ENCODE measurements around the gene SMG6. TPM values are rescaled to one million over a fixed set of nuclear protein-coding genes. Genes with fewer than 3 reads are reported as not detected.

Gene SMG6
- total and polyA plus RNA-seq, 2 of the 13 experiments (the other 11 are each of a cell fraction or from before 2014, with no cell fraction given): 4.6 to 14.6 TPM

DNA sequence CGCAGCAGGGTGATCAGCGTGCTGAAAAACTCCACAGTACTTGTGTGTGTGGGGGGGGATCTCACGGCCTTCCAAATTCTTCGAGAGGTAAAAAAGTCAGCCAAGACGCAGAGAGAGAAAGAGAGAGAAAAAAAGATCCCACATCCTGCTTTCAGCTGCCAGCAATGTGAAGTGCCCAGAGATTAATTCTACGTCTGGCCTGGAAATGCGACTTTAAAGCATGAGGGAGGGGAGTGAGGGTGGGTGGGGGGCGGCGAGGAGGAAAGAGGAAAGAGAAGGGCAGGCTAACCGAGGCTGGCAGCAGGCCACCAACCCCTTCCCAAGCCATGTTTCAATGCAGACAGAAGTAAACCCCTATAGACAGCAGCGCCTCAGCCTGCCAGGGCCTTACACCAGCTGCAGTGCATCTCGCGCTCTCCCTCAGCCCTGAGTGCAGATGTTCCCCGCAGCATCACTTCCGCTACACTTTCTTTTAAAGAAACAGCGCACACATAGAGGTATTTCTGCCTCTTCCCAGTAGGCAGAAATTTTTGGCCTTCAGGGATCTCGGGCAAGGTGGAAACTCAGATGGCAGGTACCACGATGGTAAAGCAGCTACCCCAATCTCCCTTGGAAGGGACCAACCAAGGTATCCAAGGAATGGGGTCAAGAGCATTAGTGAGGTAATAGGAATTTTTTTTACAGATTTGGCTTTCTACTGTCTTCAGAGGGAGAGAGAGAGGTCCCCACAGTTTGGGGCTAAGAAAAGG is 87.8 kb downstream of the SMG6 start (continued):
- TF ChIP-seq, protein P1, sequence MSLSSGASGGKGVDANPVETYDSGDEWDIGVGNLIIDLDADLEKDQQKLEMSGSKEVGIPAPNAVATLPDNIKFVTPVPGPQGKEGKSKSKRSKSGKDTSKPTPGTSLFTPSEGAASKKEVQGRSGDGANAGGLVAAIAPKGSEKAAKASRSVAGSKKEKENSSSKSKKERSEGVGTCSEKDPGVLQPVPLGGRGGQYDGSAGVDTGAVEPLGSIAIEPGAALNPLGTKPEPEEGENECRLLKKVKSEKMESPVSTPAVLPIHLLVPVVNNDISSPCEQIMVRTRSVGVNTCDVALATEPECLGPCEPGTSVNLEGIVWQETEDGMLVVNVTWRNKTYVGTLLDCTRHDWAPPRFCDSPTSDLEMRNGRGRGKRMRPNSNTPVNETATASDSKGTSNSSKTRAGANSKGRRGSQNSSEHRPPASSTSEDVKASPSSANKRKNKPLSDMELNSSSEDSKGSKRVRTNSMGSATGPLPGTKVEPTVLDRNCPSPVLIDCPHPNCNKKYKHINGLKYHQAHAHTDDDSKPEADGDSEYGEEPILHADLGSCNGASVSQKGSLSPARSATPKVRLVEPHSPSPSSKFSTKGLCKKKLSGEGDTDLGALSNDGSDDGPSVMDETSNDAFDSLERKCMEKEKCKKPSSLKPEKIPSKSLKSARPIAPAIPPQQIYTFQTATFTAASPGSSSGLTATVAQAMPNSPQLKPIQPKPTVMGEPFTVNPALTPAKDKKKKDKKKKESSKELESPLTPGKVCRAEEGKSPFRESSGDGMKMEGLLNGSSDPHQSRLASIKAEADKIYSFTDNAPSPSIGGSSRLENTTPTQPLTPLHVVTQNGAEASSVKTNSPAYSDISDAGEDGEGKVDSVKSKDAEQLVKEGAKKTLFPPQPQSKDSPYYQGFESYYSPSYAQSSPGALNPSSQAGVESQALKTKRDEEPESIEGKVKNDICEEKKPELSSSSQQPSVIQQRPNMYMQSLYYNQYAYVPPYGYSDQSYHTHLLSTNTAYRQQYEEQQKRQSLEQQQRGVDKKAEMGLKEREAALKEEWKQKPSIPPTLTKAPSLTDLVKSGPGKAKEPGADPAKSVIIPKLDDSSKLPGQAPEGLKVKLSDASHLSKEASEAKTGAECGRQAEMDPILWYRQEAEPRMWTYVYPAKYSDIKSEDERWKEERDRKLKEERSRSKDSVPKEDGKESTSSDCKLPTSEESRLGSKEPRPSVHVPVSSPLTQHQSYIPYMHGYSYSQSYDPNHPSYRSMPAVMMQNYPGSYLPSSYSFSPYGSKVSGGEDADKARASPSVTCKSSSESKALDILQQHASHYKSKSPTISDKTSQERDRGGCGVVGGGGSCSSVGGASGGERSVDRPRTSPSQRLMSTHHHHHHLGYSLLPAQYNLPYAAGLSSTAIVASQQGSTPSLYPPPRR (CRISPR knock-in tag; IDR thresholded peaks at IDR 0.05; ENCODE audit: borderline replicate concordance): no peak
- no peak for TF ChIP-seq CEBPB (IDR thresholded peaks at IDR 0.05; ENCODE audit: borderline replicate concordance, low read depth, low read length)

DNA sequence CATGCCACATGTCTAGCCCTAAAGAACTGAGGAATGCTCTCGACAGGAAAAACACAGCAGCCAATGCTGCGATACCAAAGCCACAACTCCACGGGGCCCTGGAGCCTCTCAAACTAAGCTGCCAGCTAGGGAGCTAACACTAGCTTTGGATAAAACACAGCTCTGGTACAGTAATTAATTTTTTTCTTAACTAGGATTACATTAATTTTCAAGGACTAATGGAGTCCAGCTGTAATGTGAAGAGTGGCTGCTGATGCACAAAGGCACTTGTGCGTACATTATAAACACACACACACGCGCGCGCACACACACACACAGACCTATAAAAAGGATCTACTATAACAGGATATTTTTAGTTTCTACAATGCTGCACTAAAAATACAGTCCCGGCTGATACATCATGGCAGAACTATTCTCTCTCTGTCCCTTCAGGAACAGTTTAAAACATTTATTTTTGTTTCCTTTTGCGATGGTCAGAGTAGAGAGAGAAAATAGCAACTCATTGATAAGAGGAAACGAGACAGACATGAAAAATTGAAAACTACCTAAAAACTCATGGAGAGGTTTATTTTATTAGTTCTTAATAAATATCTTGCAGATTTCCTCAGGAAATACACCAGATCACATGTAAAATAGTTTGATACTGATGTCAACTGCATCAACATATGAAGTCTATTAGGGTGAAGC is 88.5 kb downstream of the SMG6 start:
- BruUV-seq (replicated peaks): no TSS peak
- Histone ChIP-seq H3K79me2 (ENCODE audit: insufficient read depth, low read length) (no peaks in the 10 kb centered on the region), H2AFZ (ENCODE audit: low read length) (no peak overlapping the region), H3K4me1 (ENCODE audit: insufficient read depth, low read length) (peaks cover 11% of the 10 kb centered on the region), H3K36me3 (replicated peaks in 1 of 2; ENCODE audit: control insufficient read depth in 1 of 2, insufficient read depth in 2 of 2, low read length in 2 of 2) (peaks cover 0 to 8% of the 10 kb centered on the region in 2 experiments; a peak in 1 of 5 replicates), H4K20me1 (ENCODE audit: insufficient read depth, low read length) (no peaks in the 10 kb centered on the region), H3K27ac (ENCODE audit: extremely low read length, insufficient read depth, low read length) (no peak overlapping the region), H3K4me3 (replicated peaks in 1 of 3; ENCODE audit: insufficient read depth in 1 of 3, low read depth in 2 of 3, low read length in 3 of 3) (no peak overlapping the region), H3K9me3 (ENCODE audit: low read length) (no peaks in the 10 kb centered on the region), H3K4me2 (ENCODE audit: low read depth, low read length) (no peak overlapping the region), H3K9ac (ENCODE audit: insufficient read depth, low read depth, low read length) (no peak overlapping the region), H3K27me3 (ENCODE audit: control insufficient read depth in 1 of 2, insufficient read depth in 2 of 2, low read length in 2 of 2) (no peaks in the 10 kb centered on the region)
- CTCF ChIA-PET (ENCODE audit: low intra/inter-chr PET ratio, low total read pairs): no interaction called here
- WGBS (ENCODE audit: low lambda C conversion rate): 96% methylated on average over 11 of the region's 11 CpGs
- POLR2A ChIA-PET: no interaction called here
- intact Hi-C loops (cut with micrococcal nuclease; ENCODE audit: unreplicated experiment) (no loop called here), in situ Hi-C loops (cut with HindIII; ENCODE audit: extremely low pct_ligation_motif_present, low pct_unique_long_range_greater_than_20kb) (no loop called here)
- FAIRE-seq (no peak), DNase-seq (ENCODE audit: low spot score) (no peak), ATAC-seq (no peak)
- TF ChIP-seq, protein P2, sequence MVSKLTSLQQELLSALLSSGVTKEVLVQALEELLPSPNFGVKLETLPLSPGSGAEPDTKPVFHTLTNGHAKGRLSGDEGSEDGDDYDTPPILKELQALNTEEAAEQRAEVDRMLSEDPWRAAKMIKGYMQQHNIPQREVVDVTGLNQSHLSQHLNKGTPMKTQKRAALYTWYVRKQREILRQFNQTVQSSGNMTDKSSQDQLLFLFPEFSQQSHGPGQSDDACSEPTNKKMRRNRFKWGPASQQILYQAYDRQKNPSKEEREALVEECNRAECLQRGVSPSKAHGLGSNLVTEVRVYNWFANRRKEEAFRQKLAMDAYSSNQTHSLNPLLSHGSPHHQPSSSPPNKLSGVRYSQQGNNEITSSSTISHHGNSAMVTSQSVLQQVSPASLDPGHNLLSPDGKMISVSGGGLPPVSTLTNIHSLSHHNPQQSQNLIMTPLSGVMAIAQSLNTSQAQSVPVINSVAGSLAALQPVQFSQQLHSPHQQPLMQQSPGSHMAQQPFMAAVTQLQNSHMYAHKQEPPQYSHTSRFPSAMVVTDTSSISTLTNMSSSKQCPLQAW (CRISPR knock-in tag; IDR thresholded peaks at IDR 0.05): no peak
- TF ChIP-seq, protein P3, sequence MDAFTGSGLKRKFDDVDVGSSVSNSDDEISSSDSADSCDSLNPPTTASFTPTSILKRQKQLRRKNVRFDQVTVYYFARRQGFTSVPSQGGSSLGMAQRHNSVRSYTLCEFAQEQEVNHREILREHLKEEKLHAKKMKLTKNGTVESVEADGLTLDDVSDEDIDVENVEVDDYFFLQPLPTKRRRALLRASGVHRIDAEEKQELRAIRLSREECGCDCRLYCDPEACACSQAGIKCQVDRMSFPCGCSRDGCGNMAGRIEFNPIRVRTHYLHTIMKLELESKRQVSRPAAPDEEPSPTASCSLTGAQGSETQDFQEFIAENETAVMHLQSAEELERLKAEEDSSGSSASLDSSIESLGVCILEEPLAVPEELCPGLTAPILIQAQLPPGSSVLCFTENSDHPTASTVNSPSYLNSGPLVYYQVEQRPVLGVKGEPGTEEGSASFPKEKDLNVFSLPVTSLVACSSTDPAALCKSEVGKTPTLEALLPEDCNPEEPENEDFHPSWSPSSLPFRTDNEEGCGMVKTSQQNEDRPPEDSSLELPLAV (CRISPR knock-in tag; conservative IDR thresholded peaks at IDR 0.05; ENCODE audit: low read depth): no peak
- TF ChIP-seq MYC (CRISPR knock-in tag; IDR thresholded peaks at IDR 0.05; ENCODE audit: borderline replicate concordance): no peak
- no peak for TF ChIP-seq SIX4 (CRISPR knock-in tag; IDR thresholded peaks at IDR 0.05)
- no peak for TF ChIP-seq GATAD2A (CRISPR knock-in tag; IDR thresholded peaks at IDR 0.05)
- no peak for TF ChIP-seq SRSF4 (IDR thresholded peaks at IDR 0.05; ENCODE audit: low read depth, low read length, poor library complexity, severe bottlenecking)
- TF ChIP-seq ASH2L (IDR thresholded peaks at IDR 0.05; ENCODE audit: insufficient read length, low read depth, low read length): no peak
- no peak for TF ChIP-seq ZFY (CRISPR knock-in tag; IDR thresholded peaks at IDR 0.05)
- no peak for TF ChIP-seq SIN3A (IDR thresholded peaks at IDR 0.05; ENCODE audit: borderline replicate concordance, low read depth, low read length)
- no peak for TF ChIP-seq ZNF678 (CRISPR knock-in tag; IDR thresholded peaks at IDR 0.05)
- TF ChIP-seq ZNF296 (CRISPR knock-in tag; conservative IDR thresholded peaks at IDR 0.05): no peak
- TF ChIP-seq ZNF30 (CRISPR knock-in tag; IDR thresholded peaks at IDR 0.05): no peak

Measured in HepG2 (cell line).